HG02571 (cell line): ENCODE data around the gene LVRN.
A peak's percentile ranks its signal among the peaks of the same experiment; 100 is the strongest.

ENCODE experiments used
- ATAC-seq: cut with Tn5 transposase; IDR thresholded peaks from one replicate; pipeline ENCODE4 v1.9.1; 2021; ENCODE audit warnings: mild to moderate bottlenecking, moderate library complexity; ENCODE audit not compliant: unreplicated experiment

The LVRN gene

DNA sequence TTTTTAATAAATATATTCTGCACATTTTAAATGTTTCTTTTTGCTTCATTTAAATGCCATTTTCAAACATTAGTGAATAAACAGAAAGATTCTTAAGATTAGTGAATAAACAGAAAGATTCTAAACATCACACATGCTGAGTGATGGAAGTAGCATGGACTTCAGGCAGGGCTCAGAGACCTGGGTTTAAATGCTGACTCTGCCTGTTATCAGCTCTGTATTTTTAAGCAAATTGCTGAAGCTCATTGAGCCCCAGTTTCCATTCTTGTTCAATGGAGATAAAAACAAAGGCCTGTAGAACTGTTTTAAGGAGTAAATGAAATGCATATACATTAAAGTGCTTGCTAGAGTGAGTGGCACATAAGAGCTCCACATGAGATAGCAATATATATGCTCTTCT, 8.1 kb upstream of the LVRN start:
- ATAC-seq: no peak

DNA sequence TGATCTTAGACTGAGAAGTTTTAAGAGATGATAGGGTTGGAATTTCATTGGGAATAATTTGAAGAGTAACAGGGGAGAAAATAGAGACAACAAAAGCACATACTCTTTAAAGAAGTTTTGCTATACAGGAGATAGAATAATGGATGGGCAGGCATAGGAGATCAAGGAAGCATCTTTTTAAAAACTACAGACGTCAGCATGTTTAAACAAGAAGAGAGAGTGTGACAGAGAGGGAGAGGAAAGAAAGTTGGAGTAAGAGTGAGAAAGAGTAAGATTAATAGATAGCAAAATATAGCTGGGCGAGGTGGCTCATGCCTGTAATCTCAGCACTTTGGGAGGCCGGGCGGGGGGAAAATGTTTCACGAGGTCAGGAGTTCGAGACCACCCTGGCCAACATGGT, 5.3 kb upstream of the LVRN start:
- ATAC-seq: no peak

DNA sequence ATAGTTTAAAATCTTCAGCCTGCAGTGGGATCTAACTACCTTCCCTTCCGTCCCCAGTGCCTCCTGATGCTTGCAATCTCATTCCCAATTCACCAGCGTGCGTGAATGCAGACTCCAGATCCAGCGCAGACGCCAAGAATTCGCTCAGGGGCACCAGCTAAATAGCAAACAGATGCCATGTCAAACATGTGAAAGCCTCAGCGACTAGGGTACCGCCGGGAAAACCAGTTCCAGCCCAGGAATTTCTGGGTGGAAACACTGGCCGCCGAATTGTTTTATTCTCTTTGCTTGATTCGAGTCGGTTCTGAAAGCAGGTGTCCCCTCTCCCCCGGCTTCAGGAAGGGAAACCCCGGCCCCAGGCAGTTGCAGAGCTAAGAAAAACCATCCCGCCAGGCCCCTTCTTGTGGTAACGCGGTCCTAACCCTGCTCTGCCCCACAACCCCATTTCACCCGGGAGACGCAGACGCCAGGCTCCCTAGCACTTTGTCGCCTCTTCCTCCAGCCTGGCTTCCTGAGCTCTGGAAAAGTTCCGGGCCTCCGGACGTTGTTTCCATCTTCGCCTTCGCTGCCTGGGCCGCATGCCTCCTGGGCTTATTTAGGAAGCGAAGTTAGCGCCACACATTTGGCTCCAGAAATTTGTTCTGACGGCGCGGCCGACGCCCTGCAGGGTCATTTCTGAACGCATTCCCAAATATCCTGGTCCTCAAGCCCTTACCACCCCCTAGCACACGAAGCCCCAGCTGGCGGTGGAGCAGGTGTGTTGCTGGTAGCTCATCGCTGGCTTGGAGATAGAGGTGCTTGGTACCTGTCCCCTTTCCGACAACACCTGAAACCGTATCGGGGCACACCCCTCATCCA, 665 bp upstream of the LVRN start:
- ATAC-seq: no peak

DNA sequence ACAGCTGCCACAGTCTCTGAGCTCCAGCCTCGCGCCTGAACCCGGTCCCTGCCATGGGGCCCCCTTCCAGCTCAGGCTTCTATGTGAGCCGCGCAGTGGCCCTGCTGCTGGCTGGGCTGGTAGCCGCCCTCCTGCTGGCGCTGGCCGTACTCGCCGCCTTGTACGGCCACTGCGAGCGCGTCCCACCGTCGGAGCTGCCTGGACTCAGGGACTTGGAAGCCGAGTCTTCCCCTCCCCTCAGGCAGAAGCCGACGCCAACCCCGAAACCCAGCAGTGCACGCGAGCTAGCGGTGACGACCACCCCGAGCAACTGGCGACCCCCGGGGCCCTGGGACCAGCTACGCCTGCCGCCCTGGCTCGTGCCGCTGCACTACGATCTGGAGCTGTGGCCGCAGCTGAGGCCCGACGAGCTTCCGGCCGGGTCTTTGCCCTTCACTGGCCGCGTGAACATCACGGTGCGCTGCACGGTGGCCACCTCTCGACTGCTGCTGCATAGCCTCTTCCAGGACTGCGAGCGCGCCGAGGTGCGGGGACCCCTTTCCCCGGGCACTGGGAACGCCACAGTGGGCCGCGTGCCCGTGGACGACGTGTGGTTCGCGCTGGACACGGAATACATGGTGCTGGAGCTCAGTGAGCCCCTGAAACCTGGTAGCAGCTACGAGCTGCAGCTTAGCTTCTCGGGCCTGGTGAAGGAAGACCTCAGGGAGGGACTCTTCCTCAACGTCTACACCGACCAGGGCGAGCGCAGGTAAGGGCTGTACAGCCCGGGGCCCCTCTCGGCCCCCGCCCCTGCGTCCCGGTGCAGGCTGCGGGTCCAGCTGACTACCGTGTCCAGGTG, 509 bp downstream of the LVRN start:
- ATAC-seq: no peak

DNA sequence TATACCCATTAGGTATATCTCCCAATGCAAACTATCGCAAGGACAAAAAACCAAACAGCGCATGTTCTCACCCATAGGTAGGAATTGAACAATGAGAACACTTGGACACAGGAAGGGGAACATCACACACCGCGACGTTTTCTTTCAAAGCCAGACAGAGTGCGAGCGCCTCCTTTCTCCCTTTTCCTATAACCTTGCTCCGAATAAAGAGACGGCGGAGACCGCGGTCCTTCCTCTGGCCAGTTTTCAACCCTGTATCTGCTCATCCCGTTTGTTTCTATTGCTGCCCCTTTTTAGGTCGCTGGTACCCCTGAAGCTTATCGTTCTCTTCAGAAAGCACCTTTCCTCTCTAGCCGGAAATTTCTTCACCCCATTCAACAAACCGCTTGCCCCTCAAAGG, 1.3 kb downstream of the LVRN start:
- ATAC-seq: no peak

DNA sequence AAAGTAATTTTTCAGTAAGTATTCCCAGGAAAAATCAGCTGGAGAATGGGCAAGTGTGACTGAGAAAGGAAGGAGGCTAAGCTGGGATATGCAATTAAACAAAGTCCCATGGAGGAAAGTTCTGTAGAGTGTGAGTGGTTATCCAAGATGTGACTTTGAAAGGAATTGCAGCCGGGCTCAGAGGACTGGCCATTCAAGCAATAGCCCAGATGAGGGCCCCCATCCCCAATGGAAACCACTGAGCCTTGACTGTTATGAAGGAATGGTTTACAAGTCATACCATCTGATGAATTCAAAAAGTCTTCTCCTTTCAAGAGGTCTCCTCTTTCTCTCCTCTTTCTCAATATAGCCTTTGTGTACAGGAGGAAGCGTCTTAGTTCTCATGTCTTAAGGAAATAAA, 6.5 kb downstream of the LVRN start:
- no peak for ATAC-seq

DNA sequence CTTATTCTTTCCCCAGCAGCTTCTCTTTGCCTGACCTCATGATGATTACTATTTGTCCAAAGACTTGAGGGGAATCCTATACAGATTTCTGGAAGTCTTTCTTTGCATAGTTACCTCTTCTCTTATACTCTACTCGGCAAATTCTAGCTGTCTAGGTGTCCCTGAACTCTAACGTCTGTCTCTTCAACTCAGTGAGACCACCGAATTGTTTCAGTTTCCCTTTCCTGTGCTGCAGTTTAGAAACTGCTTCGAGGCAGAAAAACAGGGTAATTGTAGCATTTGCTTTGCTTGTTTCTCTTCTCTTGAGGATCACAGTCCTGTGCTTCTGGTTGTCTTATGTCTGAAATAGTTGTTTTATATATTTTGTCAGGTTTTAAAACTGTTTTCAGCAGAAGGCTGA, 14.8 kb downstream of the LVRN start:
- peak; percentile 94 for ATAC-seq

DNA sequence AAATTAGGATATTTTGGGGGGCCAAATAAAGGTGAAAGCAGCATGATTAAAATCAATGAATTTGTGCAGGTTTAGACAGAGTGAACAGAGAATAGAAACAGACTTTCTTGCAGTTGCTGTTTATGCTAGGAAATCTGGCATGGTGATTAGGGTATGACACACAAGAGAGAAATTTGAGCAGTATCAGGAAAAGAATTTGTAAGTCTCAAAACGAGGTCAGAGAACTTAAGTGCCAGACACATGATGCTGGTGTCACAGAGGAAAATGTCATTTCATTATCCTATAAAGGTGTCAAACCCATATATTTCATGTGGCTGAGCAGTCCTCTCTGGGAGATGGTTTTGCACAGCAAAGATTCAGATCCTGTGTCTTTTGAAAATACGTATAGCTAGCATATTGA, 15.7 kb downstream of the LVRN start:
- ATAC-seq: no peak

DNA sequence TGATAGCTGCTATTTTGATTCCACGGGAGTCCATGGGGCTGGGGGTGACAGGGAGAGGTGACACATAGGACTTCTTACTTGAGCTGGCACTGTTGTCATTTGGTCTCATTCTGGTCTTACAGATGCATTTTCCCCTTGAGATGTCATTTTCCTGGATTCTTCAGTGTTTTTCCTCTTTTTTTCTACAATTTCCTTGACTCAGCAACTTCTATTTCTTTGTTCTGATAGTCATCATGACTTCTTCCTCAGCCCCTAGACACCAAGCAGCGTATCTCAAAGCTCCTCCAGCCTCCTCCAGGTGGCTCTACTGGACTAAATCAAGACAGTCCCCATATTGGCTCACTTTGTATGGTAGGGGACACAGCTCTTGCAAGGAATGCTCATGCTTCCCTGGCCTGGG, 16.5 kb downstream of the LVRN start:
- ATAC-seq: no peak

DNA sequence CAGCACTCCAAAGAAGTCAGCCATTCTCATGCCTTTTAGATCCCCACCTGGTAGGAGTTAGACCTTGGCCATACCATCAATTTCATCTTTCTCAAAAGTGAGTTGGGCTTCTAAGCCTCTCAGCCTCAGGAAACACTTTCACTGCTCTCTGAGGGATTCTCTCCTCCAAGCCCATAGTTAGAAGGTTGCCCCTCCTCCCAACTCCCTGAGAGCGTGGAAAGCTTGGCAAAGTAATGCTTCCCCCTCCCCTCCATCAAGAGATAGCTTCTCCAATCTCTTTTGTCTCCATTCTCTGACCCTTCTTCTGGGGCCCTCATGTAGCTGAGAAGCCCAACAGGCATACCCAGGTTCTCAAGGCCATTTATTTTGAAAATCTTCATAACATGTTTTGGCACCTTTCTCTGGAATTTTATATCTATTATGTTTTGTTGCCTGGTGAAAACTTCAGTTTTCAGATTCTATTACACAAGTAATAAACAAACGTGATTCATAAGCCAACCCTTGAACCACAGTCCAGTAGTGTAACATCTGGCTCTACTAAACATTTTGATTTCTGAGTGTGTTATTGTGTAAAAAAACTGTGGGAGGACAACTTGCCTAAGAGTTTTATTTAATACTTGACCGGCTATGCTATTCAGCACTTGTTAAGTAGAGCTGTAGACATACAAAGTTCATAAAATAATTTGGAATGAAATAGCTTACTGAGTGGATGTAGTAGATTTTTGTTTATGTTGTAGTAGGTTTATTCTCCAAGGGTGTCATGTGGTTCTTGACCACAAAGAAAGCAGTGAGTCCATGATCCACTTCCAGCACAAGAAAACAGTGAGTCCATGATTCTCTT, 17.1 kb downstream of the LVRN start:
- ATAC-seq: no peak

DNA sequence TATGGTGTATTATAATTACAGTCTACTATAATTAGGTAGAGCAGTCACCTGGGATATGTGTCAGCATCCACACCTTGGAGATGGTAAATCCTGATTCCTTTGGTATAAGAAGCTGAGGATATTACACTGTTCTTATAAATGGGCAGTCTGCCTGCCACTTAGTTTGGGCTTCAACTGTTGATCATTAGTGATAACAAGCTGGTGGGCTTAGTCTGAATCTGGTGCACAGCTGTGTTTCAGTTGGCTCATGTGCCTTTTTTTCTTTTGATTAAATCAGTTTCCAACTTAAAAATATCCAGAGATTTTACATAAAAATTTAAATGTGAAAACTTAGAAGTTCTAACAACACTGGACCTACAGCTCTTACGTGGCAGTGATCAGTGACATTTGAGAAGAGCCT, 21.2 kb downstream of the LVRN start:
- no peak for ATAC-seq

DNA sequence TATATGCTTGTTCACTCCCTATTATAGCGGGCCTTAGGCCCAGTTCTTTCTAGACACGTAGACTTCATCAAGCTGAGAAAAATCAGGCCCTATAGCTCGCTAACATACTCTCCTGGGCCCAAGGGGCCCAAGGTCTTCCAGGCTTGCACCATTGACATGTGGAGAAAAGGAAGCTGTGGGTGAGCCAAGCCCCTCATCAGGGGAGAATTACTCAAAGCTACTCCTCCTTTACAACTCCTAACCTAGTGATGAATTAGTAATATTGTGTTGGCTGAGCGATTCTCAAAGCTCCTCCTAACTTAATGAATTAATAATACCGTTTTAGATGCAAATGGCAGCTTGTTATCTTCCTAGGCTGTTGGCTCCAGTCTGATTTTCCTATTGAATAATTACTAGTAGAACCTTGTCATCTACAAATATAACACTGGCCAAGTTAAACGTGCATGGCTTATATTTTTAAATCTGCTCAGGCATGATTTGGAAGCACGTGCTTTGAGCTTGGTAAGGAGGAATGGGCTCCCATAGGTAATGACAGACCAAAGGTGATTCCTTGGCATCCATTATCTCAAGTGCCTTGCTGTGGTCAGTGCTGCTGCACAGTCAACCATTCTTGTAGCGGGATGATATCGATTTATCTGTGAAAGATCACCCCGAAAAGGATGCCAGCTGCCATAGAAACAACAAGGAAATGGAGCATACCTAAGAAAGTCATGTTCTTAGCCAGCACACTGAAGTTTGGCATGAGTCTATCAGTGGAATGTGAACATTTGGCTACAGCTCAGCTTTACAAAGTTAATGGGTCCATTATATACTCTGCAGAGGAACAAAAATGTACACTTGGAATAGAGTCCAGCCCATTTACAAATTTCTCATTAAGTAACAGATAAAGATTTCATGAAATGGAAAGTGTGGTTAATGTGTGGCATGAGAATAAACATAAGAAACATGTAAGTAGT, 23.8 kb downstream of the LVRN start:
- no peak for ATAC-seq

DNA sequence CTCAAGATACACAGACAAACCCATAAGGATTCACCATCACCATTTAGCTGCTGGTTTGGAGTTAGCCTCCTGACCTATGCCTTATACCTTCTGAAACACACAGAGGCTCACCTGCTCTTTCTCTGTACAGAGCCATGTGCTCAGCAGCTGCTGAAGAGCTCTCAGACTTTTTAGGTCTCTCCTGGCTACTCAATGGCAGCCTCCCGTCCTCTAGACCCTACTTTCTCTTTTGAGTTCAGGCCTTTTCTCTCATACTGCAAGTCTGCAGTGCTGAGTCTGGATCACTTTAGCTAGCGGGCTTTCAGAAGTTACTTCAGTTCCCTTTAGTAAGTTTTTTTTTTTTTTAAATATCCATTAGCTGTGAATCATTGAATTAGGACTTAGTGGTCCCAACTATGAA, 25.7 kb downstream of the LVRN start:
- no peak for ATAC-seq

DNA sequence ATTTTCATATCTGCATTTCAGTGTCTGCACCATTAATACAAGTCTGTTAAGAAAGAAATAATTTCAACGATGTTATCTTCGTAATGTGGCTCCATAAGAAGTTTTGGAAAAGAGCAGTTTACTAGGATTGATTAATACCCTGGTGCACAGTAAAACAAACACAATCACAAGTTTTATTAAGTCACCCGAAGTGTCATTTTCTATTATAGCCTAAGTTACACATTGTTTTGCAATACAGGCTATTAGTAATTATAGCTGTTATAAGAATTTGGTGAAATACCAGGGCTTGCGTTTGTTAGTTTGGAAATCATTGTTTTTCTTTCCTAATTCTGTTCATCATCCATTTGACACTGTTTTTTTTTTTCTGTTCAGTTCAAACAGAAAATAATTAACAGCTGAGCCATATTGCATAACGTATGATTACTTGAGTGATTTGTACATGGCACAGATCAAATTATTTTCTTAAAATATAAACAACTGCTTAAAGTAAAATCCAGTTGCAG, 30.6 kb downstream of the LVRN start:
- no peak for ATAC-seq

DNA sequence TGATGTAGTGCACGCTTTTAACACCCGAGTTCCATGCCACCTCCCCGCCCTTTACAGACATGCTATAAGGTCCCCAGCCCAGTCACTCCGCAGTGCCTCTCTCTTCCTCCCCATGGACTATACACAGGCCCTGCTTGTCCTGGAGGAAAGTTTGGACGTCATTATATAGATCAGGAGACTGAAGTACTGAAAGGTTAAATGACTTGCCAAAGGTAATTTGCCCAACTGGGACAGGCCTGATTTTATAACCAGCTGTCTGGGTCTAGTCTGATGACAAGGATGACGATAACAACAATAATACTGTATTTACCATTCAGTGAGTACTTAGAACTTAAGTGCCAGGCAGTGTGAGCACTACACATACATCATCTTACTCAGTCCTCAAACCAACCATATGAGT, 33.1 kb downstream of the LVRN start:
- no peak for ATAC-seq

DNA sequence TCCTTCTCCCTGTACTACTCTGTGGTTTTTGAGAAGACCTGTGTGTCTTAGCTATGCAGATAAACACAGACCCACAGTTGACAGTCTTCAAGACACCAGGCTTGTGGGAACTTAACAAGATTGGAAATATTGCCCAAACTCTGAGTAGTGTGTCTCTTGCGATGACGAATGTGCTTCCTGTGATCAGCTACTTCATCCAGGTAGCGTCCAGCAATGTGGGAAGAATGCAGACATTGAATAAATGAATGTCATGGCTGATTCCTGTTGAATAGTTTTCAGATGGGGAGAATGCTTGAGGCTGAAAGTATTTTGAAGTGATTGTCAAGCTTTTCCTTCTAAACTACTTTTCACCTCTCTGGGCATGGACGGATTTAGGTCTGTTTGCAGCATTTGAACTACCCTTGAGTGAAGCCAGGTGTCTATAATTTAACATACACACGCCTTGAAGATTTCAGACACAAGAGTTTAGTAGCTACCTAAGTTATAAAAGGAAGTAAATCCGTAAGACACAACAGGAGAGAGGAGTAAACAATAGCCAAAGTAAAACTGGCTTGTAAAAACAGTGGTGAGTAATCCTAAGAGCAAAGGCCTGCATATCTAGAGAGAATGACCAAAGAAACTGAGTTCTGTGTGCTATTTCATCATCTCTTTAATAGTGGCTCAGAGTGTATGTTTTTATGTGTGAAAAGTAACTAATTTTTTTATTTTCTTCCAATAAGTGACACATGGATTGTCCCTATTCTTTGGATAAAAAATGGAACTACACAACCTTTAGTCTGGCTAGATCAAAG, 40.0 kb downstream of the LVRN start:
- ATAC-seq: no peak

DNA sequence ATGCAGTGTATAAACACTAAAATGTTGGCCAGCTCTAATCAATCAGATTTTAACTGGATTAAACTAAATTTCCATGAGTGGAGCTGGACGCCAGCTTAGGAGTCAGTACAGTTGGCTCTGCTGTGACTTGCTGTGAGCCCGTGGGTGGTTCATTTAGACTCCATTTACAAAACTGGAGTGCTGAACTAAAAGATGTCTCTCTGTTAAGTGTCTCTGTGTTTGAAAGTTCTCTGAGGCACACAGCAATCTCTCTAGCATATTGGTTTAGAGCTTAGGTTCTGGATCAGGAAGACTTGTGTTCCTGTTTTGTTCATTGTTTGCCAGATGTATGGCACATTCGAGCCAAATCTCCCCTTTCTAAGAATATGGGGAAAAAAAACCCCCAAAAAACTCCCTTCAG, 42.0 kb downstream of the LVRN start:
- ATAC-seq: no peak

DNA sequence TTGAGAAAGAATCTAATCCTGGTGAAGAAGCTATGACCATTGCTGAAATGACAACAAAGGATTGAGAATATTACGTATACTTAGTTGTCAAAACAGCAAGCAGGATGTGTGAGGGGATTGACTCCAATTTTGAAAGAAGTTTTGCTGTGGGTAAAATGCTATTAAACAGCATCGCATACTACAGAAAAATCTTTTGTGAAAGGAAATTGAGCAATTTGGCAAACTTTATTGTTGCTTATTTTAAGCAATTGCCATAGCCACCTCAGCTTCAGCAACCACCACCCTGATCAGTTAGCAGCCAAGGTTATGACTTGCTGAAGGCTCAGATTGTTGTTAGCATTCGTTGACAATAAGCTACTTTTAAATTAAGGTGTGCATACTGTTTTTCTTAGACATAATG, 47.5 kb downstream of the LVRN start:
- ATAC-seq: no peak

DNA sequence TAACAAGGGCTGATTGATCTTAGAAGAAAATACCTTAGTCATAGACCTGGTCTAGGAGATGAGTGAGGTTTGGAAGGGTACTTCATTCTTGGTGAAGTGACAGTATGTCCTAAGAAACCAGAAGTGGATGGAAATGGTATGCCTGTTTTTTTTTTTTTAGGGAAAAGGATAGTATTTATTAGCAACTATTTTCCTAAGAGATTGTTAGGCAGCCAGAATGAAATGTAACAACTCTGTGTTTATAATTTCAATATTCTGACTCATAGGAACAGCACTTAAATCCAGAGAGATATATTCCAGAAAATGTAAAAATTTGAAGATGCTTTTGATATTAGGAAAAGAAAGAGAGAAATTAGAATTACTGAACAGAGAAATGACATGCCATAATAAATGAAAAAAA, 48.8 kb downstream of the LVRN start:
- ATAC-seq: no peak
